GM12872 (cell line): ENCODE results near the gene CCDC149.

Source experiments
- TF ChIP-seq, protein P1 (sequence below): IDR thresholded peaks from 3 replicates; pipeline ENCODE4 v1.5.1; 2011; ENCODE audit warnings: low read depth, mild to moderate bottlenecking, low read length, moderate library complexity; ENCODE audit not compliant: insufficient read depth

CCDC149 gene

DNA sequence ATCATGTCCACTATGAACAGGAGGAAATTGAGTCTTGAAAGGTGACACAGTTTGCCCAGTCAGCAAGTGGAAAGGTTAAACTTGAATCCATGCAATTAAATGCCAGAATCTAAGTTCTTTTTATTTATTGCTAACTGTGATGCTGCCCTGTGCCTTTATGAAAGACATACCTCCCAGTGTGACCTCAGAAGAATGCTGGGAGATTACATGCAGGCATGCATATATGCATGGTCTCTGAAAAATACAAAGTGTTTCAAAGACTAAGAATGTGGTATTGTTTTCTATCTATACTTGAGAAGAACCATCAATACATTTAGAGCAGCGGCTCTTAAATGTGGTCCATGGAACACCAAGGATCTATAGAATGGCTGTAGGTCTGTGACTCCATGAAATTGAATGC lies 45.6 kb downstream of the CCDC149 start:
- TF ChIP-seq, protein P1, sequence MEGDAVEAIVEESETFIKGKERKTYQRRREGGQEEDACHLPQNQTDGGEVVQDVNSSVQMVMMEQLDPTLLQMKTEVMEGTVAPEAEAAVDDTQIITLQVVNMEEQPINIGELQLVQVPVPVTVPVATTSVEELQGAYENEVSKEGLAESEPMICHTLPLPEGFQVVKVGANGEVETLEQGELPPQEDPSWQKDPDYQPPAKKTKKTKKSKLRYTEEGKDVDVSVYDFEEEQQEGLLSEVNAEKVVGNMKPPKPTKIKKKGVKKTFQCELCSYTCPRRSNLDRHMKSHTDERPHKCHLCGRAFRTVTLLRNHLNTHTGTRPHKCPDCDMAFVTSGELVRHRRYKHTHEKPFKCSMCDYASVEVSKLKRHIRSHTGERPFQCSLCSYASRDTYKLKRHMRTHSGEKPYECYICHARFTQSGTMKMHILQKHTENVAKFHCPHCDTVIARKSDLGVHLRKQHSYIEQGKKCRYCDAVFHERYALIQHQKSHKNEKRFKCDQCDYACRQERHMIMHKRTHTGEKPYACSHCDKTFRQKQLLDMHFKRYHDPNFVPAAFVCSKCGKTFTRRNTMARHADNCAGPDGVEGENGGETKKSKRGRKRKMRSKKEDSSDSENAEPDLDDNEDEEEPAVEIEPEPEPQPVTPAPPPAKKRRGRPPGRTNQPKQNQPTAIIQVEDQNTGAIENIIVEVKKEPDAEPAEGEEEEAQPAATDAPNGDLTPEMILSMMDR, result no peak

DNA sequence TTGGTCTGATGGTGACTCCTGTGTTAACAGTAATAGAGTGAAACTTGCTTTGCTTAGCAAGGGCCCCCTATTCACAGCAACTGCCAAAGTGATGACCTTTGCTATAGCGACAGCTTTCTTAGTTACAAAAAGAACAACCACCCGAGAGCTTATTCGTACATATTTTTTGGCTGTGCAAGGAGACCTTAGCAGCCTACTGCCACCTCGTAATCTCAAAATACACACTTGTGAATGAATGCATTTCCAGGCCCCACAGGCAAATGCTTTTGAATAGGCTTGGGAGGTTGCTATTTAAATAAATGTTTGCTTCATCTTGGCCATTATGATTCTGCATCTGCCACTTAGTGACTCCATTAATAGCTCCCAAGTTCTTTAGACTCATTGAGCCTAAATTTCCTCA lies 47.4 kb downstream of the CCDC149 start:
- TF ChIP-seq, protein P1, result no peak

DNA sequence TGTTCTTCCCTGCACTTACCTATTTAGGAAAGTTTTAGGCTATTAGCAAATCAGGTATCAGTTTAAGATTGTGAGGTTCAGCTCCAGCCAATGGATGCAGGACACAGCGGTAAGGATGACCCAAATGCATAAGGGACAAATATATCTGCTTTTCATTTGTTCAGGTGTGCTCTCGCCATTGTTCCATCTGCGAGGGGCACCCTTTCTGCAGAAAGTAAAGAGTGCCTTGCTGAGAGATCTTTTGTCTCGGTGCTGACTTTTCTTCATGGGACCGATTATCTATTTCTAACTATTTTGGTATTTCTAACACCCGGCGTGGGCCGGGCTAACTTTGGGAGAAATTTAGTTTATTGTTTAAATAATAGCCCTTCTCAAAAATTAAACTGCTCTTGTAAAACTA lies 49.0 kb downstream of the CCDC149 start:
- TF ChIP-seq, protein P1, result no peak

DNA sequence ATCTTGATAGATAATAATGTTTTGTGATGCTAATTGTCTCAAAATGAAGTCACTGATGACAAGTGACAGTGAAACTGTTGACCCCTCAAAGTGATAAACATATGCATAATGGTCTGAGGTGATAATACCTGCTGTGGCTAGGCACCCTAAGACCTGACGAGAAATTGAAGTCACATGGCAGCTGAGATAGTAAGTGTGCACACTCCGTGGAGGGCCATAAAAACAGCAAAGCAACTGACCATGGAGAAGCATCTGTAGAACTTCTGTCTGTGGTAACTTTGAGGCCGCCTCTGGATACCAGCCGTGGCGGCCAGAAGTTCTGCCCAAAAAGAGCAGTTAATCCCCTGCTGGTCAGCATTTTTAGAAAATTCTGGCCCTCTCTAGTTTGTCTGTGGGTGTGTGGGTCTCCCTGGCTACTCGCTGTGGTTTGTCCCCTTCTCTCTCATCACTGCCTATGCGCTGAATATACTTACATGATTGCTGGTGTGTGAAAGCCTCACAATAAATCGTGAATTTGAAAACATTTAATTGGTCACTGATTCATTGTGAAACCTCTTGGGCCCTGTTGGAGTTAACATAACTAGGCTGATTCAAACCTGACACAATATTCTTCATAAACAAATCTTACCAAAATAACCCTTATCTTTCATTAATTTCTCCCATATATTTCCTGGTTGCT lies 50.6 kb downstream of the CCDC149 start:
- TF ChIP-seq, protein P1, result no peak

DNA sequence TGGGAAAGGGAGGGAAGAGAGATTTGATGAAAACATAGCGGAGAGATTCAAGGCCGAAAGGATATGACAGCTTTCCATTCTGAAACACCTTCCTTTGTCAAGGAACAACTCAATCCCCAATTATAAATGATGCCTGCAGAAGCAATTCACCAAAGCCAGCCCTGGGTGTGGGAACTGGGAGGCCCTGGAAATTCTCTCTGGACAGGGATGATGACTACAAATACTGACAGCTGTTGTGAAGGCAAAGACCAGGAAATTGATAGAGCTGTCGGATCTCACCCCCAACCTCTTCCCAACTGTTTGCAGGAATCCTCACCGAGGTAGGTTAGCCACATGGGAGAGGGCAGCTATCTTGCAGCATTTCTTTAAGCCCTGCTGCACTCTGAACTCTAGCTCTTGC lies 54.3 kb downstream of the CCDC149 start:
- TF ChIP-seq, protein P1, result no peak

DNA sequence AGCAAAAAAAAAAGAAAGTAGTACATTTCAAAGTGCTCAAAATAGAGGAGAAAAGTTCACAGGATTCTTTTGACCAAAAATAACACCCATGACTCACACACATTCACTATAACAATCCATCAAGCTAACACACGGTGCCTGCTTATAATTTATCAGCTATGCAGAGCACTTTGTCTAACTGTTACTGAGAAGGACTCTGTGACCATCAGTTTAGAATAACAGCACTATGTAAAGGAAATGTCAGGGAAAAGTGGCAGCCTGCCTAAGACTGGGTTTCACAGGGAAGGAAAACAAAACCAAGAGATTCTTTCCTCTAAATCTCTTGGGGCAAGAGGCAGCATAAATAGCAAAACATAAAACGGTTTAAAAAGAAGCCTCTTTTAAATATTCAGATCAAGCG lies 54.8 kb downstream of the CCDC149 start:
- TF ChIP-seq, protein P1, result no peak

DNA sequence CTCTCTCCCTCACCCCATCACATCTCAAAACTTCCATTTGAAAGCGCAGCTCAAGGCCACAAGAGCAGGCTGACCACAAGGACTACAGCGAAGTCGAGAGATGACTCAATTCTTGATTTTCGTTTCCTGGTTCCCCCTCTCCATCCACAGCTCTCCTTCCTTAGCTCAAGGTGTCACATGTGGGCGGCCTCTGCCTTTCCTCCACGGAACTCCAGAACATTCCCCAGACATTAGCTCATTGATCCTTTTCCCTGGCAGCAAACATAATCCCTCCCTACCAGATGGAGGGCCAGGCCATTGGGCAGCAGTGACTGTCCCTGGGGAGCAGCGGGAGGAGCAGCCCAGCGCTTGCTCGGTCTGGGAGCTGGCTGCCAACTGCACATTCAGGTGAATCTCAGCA lies 56.3 kb downstream of the CCDC149 start:
- TF ChIP-seq, protein P1, result no peak
